Erythroblast (primary cell): ENCODE data around the gene COMT.

ENCODE experiments used
- GATA1 ChIP-seq: IDR thresholded peaks from 2 replicates; pipeline ENCODE4 v1.6.1; 2011; ENCODE audit warnings: low read depth, mild to moderate bottlenecking, control low read depth, low read length, moderate library complexity
- POLR2A ChIP-seq: IDR thresholded peaks from 2 replicates; pipeline ENCODE4 v1.6.1; 2011; ENCODE audit warnings: mild to moderate bottlenecking, low read length

DNA sequence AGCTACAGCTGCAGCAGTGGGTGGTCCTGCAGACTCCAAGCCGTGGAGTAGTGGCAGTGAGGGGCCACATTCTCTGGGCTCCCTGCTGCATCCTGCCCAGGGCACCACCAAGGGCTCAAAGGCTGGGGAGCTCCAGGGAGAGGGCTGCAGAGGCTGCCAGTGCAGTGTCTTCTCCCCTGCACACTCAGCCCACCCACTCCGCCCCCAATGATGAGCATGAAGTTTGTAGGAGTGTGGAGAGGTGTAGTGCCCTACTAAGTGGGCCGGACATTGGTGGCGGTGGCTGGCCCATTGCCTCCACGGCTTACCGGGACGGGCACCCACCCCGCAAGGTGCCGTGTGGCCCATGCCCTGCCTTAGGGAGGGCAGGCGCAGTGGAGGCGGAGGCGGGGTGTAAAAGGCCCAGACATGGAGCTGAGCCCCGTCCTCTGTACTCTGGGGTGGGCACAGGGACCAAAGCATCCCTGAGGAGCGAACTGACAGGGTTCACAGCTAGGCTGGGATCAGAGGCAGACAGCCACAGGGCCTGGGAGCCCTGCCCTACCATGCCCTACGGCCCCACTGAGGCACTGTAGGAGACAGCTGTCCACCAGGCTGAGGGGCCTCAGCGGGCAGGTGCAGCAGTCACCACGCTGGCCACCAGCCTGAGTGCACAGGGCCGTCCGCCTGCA lies 56.1 kb downstream of the COMT start:
- TF ChIP-seq POLR2A (no peak), GATA1 (no peak)
